HUES6 (cell line): ENCODE data around the gene AQP6.

ENCODE experiments used
- H3K27ac ChIP-seq: 2 replicates; pipeline ENCODE4 v1.7.0; 2013; ENCODE audit warnings: low read depth, mild to moderate bottlenecking, low read length, inconsistent platforms
- H3K27me3 ChIP-seq: 2 replicates; pipeline ENCODE4 v1.6.1; 2013; ENCODE audit warnings: low read length; ENCODE audit not compliant: control insufficient read depth, insufficient read depth
- H3K36me3 ChIP-seq: 2 replicates; pipeline ENCODE4 v1.6.1; 2013; ENCODE audit warnings: low read length; ENCODE audit not compliant: control insufficient read depth, insufficient read depth
- H3K4me1 ChIP-seq: 2 replicates; pipeline ENCODE4 v1.6.1; 2013; ENCODE audit warnings: low read length; ENCODE audit not compliant: control insufficient read depth, insufficient read depth
- H3K4me3 ChIP-seq: 2 replicates; pipeline ENCODE4 v1.5.1; 2013; ENCODE audit warnings: low read depth, low read length
- H3K9ac ChIP-seq: one replicate; pipeline ENCODE4 v1.6.1; 2013; ENCODE audit warnings: mild to moderate bottlenecking, low read length
- H3K9me3 ChIP-seq: 2 replicates; pipeline ENCODE4 v1.6.1; 2013; ENCODE audit warnings: low read depth, low read length; ENCODE audit not compliant: control insufficient read depth, insufficient read depth

AQP6 gene

GRCh38 chr12:49967042-49967776 is 5.5 kb upstream of the AQP6 start:
- H3K27me3 ChIP-seq: peaks cover 88% of the 10 kb centered on the region
- no peaks in the 10 kb centered on the region for H3K36me3 ChIP-seq
- no peak overlapping the region for H3K27ac ChIP-seq
- H3K9me3 ChIP-seq: no peaks in the 10 kb centered on the region
- peak overlapping the region; percentile 36 for H3K9ac ChIP-seq
- H3K4me3 ChIP-seq: peak overlapping the region; percentile 61
- H3K4me1 ChIP-seq: peaks cover 18% of the 10 kb centered on the region

- no peak overlapping the region for H3K9ac ChIP-seq
- peak overlapping the region; percentile 61 for H3K4me3 ChIP-seq
- H3K27ac ChIP-seq: no peak overlapping the region
- H3K36me3 ChIP-seq: no peaks in the 10 kb centered on the region
- H3K4me1 ChIP-seq: peaks cover 18% of the 10 kb centered on the region
- H3K9me3 ChIP-seq: no peaks in the 10 kb centered on the region
- peaks cover 85% of the 10 kb centered on the region for H3K27me3 ChIP-seq
These were observed 4.9 kb upstream of the AQP6 start for GRCh38 chr12:49967777-49968250.

- Histone ChIP-seq H3K4me3 (no peak overlapping the region), H3K27me3 (peaks cover 80% of the 10 kb centered on the region), H3K9me3 (no peaks in the 10 kb centered on the region), H3K27ac (no peak overlapping the region), H3K4me1 (peaks cover 18% of the 10 kb centered on the region), H3K9ac (no peak overlapping the region), H3K36me3 (no peaks in the 10 kb centered on the region)
These were observed 4.3 kb upstream of the AQP6 start for GRCh38 chr12:49968471-49968870.

GRCh38 chr12:49969027-49969426 is 3.7 kb upstream of the AQP6 start:
- Histone ChIP-seq H3K27ac (no peak overlapping the region), H3K9me3 (no peaks in the 10 kb centered on the region), H3K4me3 (no peak overlapping the region), H3K9ac (no peak overlapping the region), H3K36me3 (no peaks in the 10 kb centered on the region), H3K27me3 (peaks cover 74% of the 10 kb centered on the region), H3K4me1 (peaks cover 18% of the 10 kb centered on the region)

GRCh38 chr12:49969651-49970429 is 2.9 kb upstream of the AQP6 start:
- no peaks in the 10 kb centered on the region for H3K9me3 ChIP-seq
- H3K27me3 ChIP-seq: peaks cover 66% of the 10 kb centered on the region
- H3K4me1 ChIP-seq: peaks cover 18% of the 10 kb centered on the region
- H3K27ac ChIP-seq: no peak overlapping the region
- H3K36me3 ChIP-seq: no peaks in the 10 kb centered on the region
- no peak overlapping the region for H3K9ac ChIP-seq
- H3K4me3 ChIP-seq: no peak overlapping the region

GRCh38 chr12:49970658-49971057 is 2.1 kb upstream of the AQP6 start:
- H3K9ac ChIP-seq: no peak overlapping the region
- H3K27me3 ChIP-seq: peaks cover 60% of the 10 kb centered on the region
- H3K4me3 ChIP-seq: no peak overlapping the region
- H3K27ac ChIP-seq: no peak overlapping the region
- H3K4me1 ChIP-seq: peaks cover 23% of the 10 kb centered on the region
- H3K9me3 ChIP-seq: no peaks in the 10 kb centered on the region
- no peaks in the 10 kb centered on the region for H3K36me3 ChIP-seq

- no peaks in the 10 kb centered on the region for H3K36me3 ChIP-seq
- H3K9ac ChIP-seq: no peak overlapping the region
- H3K27ac ChIP-seq: no peak overlapping the region
- peaks cover 56% of the 10 kb centered on the region for H3K27me3 ChIP-seq
- no peak overlapping the region for H3K4me3 ChIP-seq
- H3K4me1 ChIP-seq: peaks cover 24% of the 10 kb centered on the region
- H3K9me3 ChIP-seq: no peaks in the 10 kb centered on the region
These were observed 1.6 kb upstream of the AQP6 start for GRCh38 chr12:49971141-49971540.

- Histone ChIP-seq H3K9me3 (no peaks in the 10 kb centered on the region), H3K9ac (no peak overlapping the region), H3K4me3 (no peak overlapping the region), H3K4me1 (peaks cover 17% of the 10 kb centered on the region), H3K27me3 (peaks cover 47% of the 10 kb centered on the region), H3K36me3 (no peaks in the 10 kb centered on the region), H3K27ac (no peak overlapping the region)
These were observed 618 bp upstream of the AQP6 start for GRCh38 chr12:49972129-49972528.

GRCh38 chr12:49973361-49973830 is 649 bp downstream of the AQP6 start:
- Histone ChIP-seq H3K27me3 (peaks cover 35% of the 10 kb centered on the region), H3K9me3 (no peaks in the 10 kb centered on the region), H3K36me3 (no peaks in the 10 kb centered on the region), H3K4me3 (no peak overlapping the region), H3K9ac (no peak overlapping the region), H3K27ac (no peak overlapping the region), H3K4me1 (peaks cover 9% of the 10 kb centered on the region; the same call in 1 of the 2 replicates)

- Histone ChIP-seq H3K27me3 (peaks cover 27% of the 10 kb centered on the region), H3K4me3 (no peak overlapping the region), H3K4me1 (peaks cover 15% of the 10 kb centered on the region), H3K36me3 (no peaks in the 10 kb centered on the region), H3K27ac (no peak overlapping the region), H3K9ac (no peak overlapping the region), H3K9me3 (no peaks in the 10 kb centered on the region)
These were observed 1.5 kb downstream of the AQP6 start for GRCh38 chr12:49974231-49974675.
